Spleen (tissue), 11 donors: ENCODE results near the gene RAPH1. TPM values are rescaled to one million over a fixed set of nuclear protein-coding genes. Genes with fewer than 3 reads are reported as not detected.

Experiments used
- DNase-seq: peaks from one replicate; pipeline ENCODE4 v3.0.0-alpha.2; 2020
- H3K27ac ChIP-seq, 8 donors: fragments of 200-600 bp; sonication (generic) in 7 of 8; 1 replicate in 4 of 8; 2 replicates in 4 of 8; pipeline versions ENCODE4 v1.5.0 to v1.8.0; 2016 to 2021; ENCODE audit warnings: inconsistent platforms in 4 of 8, mild to moderate bottlenecking in 4 of 8, moderate library complexity in 1 of 8
- H3K27me3 ChIP-seq, 7 donors: fragments of 200-600 bp; sonication (generic) in 6 of 7; replicated peaks in 1 of 7; 1 replicate in 4 of 7; 2 replicates in 3 of 7; pipeline versions ENCODE4 v1.5.0 to v1.8.0; 2016 to 2021; ENCODE audit warnings: inconsistent platforms in 3 of 7, mild to moderate bottlenecking in 1 of 7
- H3K36me3 ChIP-seq, 6 donors: fragments of 200-600 bp; sonication (generic) in 5 of 6; 1 replicate in 4 of 6; 2 replicates in 2 of 6; pipeline versions ENCODE4 v1.5.0 to v1.8.0; 2016 to 2021; ENCODE audit warnings: inconsistent platforms in 2 of 6
- H3K4me1 ChIP-seq, 6 donors: fragments of 200-600 bp; sonication (generic) in 5 of 6; 1 replicate in 3 of 6; 2 replicates in 3 of 6; pipeline versions ENCODE4 v1.5.0 to v1.8.0; 2016 to 2021; ENCODE audit warnings: inconsistent platforms in 3 of 6
- H3K4me3 ChIP-seq, 8 donors: fragments of 200-600 bp; sonication (generic) in 7 of 8; 1 replicate in 4 of 8; 2 replicates in 4 of 8; pipeline versions ENCODE4 v1.5.0 to v1.8.0; 2016 to 2021; ENCODE audit warnings: inconsistent platforms in 4 of 8, mild to moderate bottlenecking in 4 of 8, moderate library complexity in 2 of 8
- H3K9me3 ChIP-seq, 8 donors: fragments of 200-600 bp; sonication (generic) in 7 of 8; 1 replicate in 4 of 8; 2 replicates in 4 of 8; pipeline versions ENCODE4 v1.5.0 to v1.8.0; 2016 to 2021; ENCODE audit warnings: inconsistent platforms in 4 of 8
- CTCF ChIP-seq, 11 experiments: fragments of 200-600 bp in 7 of 11; fragments of 450-650 bp in 4 of 11; sonication (generic) in 4 of 11; IDR thresholded peaks in 8 of 11; conservative IDR thresholded peaks in 3 of 11; 1 replicate in 7 of 11; 2 replicates in 4 of 11; pipeline versions ENCODE4 v1.4.0 to v1.8.0; 2016 to 2021; ENCODE audit warnings: antibody characterized with exemption in 11 of 11, inconsistent platforms in 4 of 11, mild to moderate bottlenecking in 1 of 11
- POLR2A ChIP-seq, 3 donors: fragments of 450-650 bp; IDR thresholded peaks; one replicate each; pipeline ENCODE4 v1.5.1; 2017; ENCODE audit warnings: antibody characterized with exemption in 3 of 3, mild to moderate bottlenecking in 1 of 3
- POLR2AphosphoS5 ChIP-seq, 3 donors: sonication (generic); formaldehyde crosslinking; IDR thresholded peaks; one replicate each; pipeline ENCODE4 v1.5.1; 2017; ENCODE audit warnings: antibody characterized with exemption in 3 of 3
- WGBS, 5 donors: extraction: QIAGEN DNeasy Blood & Tissue Kit in 3 of 5; methylation state at CpG; one replicate each; pipeline versions ENCODE4 v1.1.5 to v1.1.7; 2013 to 2018; 5-methylcytosine and 5-hydroxymethylcytosine counted together
- intact Hi-C: fragments of 100-400 bp; cut with DNase I; formaldehyde crosslinking; loops from one replicate; pipeline ENCODE4 v1.15.0; 2023; ENCODE audit warnings: low total_unique reads
- polyA plus RNA-seq, 3 donors: library from polyadenylated mRNA; stranded (reverse); fragments of 200-250 nt; gene quantifications; one replicate each; pipeline ENCODE4 v1.2.1, GENCODE V29; 2013
- total RNA-seq, 7 donors: library from RNA; depleted of rRNA in 3 of 7; stranded (reverse); fragments of >200 nt in 3 of 7; fragmentation: NEBNext Ultra II Directional in 4 of 7; extraction: Animal tissue kit (Norgen Biotek cat#: 25700) in 4 of 7; gene quantifications; one replicate each; pipeline versions ENCODE4 v1.1.0 to v1.2.1, GENCODE V29; 2016 to 2021
- donor health status: healthy with polysubstance abuse.
- donor health status: DM: no; HTN: no; CAD: no; lungs with moderate emphysema.
- donor health status: DM: no; HTN: no; CAD: no.
- donor health status: Bipolar disorder and iron deficiency.
- donor health status: healthy.
- donor health status: DM: no; HTN: no; CAD: no.
- donor health status: DM: yes; HTN: yes; CAD: no.

The RAPH1 gene
- total and polyA plus RNA-seq, 10 donors = 2.6 to 138 (median 70.9) TPM

- no peak overlapping the region for H3K27ac ChIP-seq
- no peaks in the 10 kb centered on the region for H3K36me3 ChIP-seq
- 0 to 92% (median 52%) methylated on average over 1 of the region's 1 CpG for WGBS, 5 donors
- no peak for TF ChIP-seq POLR2A (IDR thresholded peaks at IDR 0.05)
- no peak for TF ChIP-seq POLR2AphosphoS5 (IDR thresholded peaks at IDR 0.05)
- no peak for TF ChIP-seq CTCF (IDR thresholded peaks at IDR 0.05 in 8 of 11, conservative IDR thresholded peaks at IDR 0.05 in 3 of 11)
- H3K4me3 ChIP-seq = no peak overlapping the region
- no peaks in the 10 kb centered on the region for H3K27me3 ChIP-seq
- H3K9me3 ChIP-seq = no peaks in the 10 kb centered on the region
- DNase-seq = no peak
- H3K4me1 ChIP-seq = no peaks in the 10 kb centered on the region
- intact Hi-C loops = no loop called here
Measured at GRCh38 chr2:203559641-203560040, 24.5 kb upstream of the RAPH1 start.

- Histone ChIP-seq H3K36me3 (no peaks in the 10 kb centered on the region), H3K4me1 (no peaks in the 10 kb centered on the region), H3K9me3 (no peaks in the 10 kb centered on the region), H3K4me3 (no peak overlapping the region), H3K27ac (no peak overlapping the region), H3K27me3 (peaks cover 0 to 9% (median 0%) of the 10 kb centered on the region in 7 donors)
- DNase-seq = no peak
- whole genome bisulfite sequencing, 5 donors = 78 to 100% (median 96%) methylated on average over 1 of the region's 1 CpG
- TF ChIP-seq POLR2A (IDR thresholded peaks at IDR 0.05) (no peak), POLR2AphosphoS5 (IDR thresholded peaks at IDR 0.05) (no peak), CTCF (IDR thresholded peaks at IDR 0.05 in 8 of 11, conservative IDR thresholded peaks at IDR 0.05 in 3 of 11) (no peak)
- intact Hi-C loops = no loop called here
Measured at GRCh38 chr2:203553784-203554183, 18.7 kb upstream of the RAPH1 start.

- Histone ChIP-seq H3K4me3 (no peak overlapping the region), H3K27ac (no peak overlapping the region), H3K9me3 (no peaks in the 10 kb centered on the region), H3K27me3 (peaks cover 0 to 9% (median 0%) of the 10 kb centered on the region in 7 donors), H3K36me3 (no peaks in the 10 kb centered on the region), H3K4me1 (no peaks in the 10 kb centered on the region)
- no peak for DNase-seq
- WGBS, 5 donors = 57 to 74% (median 63%) methylated on average over 3 of the region's 3 CpGs
- TF ChIP-seq CTCF (IDR thresholded peaks at IDR 0.05 in 8 of 11, conservative IDR thresholded peaks at IDR 0.05 in 3 of 11) = no peak
- no peak for TF ChIP-seq POLR2A (IDR thresholded peaks at IDR 0.05)
- no peak for TF ChIP-seq POLR2AphosphoS5 (IDR thresholded peaks at IDR 0.05)
- intact Hi-C loops = no loop called here
Measured at GRCh38 chr2:203551778-203552177, 16.7 kb upstream of the RAPH1 start.

- H3K9me3 ChIP-seq = no peaks in the 10 kb centered on the region
- WGBS, 5 donors = 87 to 93% (median 91%) methylated on average over 2 of the region's 2 CpGs
- no peak for DNase-seq
- intact Hi-C loops = no loop called here
- TF ChIP-seq CTCF (IDR thresholded peaks at IDR 0.05 in 8 of 11, conservative IDR thresholded peaks at IDR 0.05 in 3 of 11) (no peak), POLR2A (IDR thresholded peaks at IDR 0.05) (no peak), POLR2AphosphoS5 (IDR thresholded peaks at IDR 0.05) (no peak)
- H3K4me1 ChIP-seq = no peaks in the 10 kb centered on the region
- no peak overlapping the region for H3K4me3 ChIP-seq
- no peaks in the 10 kb centered on the region for H3K36me3 ChIP-seq
- H3K27ac ChIP-seq = no peak overlapping the region
- peaks cover 0 to 9% (median 0%) of the 10 kb centered on the region in 7 donors for H3K27me3 ChIP-seq
Measured at GRCh38 chr2:203550266-203550665, 15.2 kb upstream of the RAPH1 start.
